Endodermal cell (in vitro differentiated cells): ENCODE data around the gene PRKAR1A. TPM values are rescaled to one million over a fixed set of nuclear protein-coding genes. Genes with fewer than 3 reads are reported as not detected.

Experiments
- DNase-seq: peaks from one replicate; pipeline ENCODE4 v3.0.0-alpha.2; 2017
- H3K27ac ChIP-seq: 2 replicates; pipeline ENCODE4 v1.5.1; 2013; ENCODE audit warnings: mild to moderate bottlenecking, low read depth, low read length, moderate library complexity
- H3K27me3 ChIP-seq: 2 replicates; pipeline ENCODE4 v1.6.1; 2013; ENCODE audit warnings: mild to moderate bottlenecking, low read length, moderate library complexity; ENCODE audit not compliant: insufficient read depth, control insufficient read depth, poor library complexity, severe bottlenecking
- H3K36me3 ChIP-seq: 2 replicates; pipeline ENCODE4 v1.7.0; 2013; ENCODE audit warnings: mild to moderate bottlenecking, low read length, moderate library complexity; ENCODE audit not compliant: control insufficient read depth, insufficient read depth
- H3K4me1 ChIP-seq: one replicate; pipeline ENCODE4 v1.7.0; 2013; ENCODE audit warnings: low read length; ENCODE audit not compliant: control insufficient read depth, insufficient read depth
- H3K4me3 ChIP-seq: 2 replicates; pipeline ENCODE4 v1.5.1; 2013; ENCODE audit warnings: mild to moderate bottlenecking, low read length, moderate library complexity
- H3K9ac ChIP-seq: 2 replicates; pipeline ENCODE4 v1.6.1; 2013; ENCODE audit warnings: mild to moderate bottlenecking, low read length, moderate library complexity; ENCODE audit not compliant: poor library complexity, severe bottlenecking; ENCODE audit errors: extremely low read depth
- H3K9me3 ChIP-seq: 2 replicates; pipeline ENCODE4 v1.6.1; 2013; ENCODE audit warnings: mild to moderate bottlenecking, low read length, moderate library complexity; ENCODE audit not compliant: control insufficient read depth
- H3K27ac Mint-ChIP-seq: 2 replicates; pipeline ENCODE4 v1.8.0; 2020; ENCODE audit warnings: mixed read lengths
- H3K27me3 Mint-ChIP-seq: 2 replicates; pipeline ENCODE4 v1.8.0; 2021; ENCODE audit warnings: mild to moderate bottlenecking, mixed read lengths; ENCODE audit not compliant: insufficient read depth
- H3K36me3 Mint-ChIP-seq: 2 replicates; pipeline ENCODE4 v1.8.0; 2020; ENCODE audit warnings: low read depth, mixed read lengths
- H3K4me1 Mint-ChIP-seq: 2 replicates; pipeline ENCODE4 v1.8.0; 2020; ENCODE audit warnings: mixed read lengths
- H3K4me3 Mint-ChIP-seq: 2 replicates; pipeline ENCODE4 v1.8.0; 2020; ENCODE audit warnings: mild to moderate bottlenecking, moderate library complexity, mixed read lengths
- H3K9me3 Mint-ChIP-seq: 2 replicates; pipeline ENCODE4 v1.8.0; 2020; ENCODE audit warnings: mild to moderate bottlenecking, mixed read lengths
- WGBS, 2 experiments: methylation state at CpG; one replicate each; pipeline versions ENCODE4 v1.1.5 to v1.1.7; 2013; ENCODE audit warnings: missing lambda C conversion rate in 2 of 2, mixed read lengths in 1 of 2; ENCODE audit not compliant: insufficient coverage in 1 of 2, insufficient read length in 1 of 2; 5-methylcytosine and 5-hydroxymethylcytosine counted together
- total RNA-seq, 2 donors: library from RNA; stranded (reverse); fragmentation: NEBNext Ultra II Directional in 1 of 2; extraction: Animal tissue kit (Norgen Biotek cat#: 25700) in 1 of 2; gene quantifications; 2 replicates in 1 of 2; 3 replicates in 1 of 2; pipeline ENCODE4 v1.2.1, GENCODE V29; 2021
- TF ChIP-seq, protein P1 (sequence below): fragments of 200-600 bp; sonication (generic); conservative IDR thresholded peaks from 2 replicates; pipeline ENCODE4 v1.5.0; 2021; ENCODE audit warnings: antibody characterized with exemption, mild to moderate bottlenecking

The PRKAR1A gene
- total RNA-seq, 2 donors from 2014 or later: 194 to 227 TPM

DNA sequence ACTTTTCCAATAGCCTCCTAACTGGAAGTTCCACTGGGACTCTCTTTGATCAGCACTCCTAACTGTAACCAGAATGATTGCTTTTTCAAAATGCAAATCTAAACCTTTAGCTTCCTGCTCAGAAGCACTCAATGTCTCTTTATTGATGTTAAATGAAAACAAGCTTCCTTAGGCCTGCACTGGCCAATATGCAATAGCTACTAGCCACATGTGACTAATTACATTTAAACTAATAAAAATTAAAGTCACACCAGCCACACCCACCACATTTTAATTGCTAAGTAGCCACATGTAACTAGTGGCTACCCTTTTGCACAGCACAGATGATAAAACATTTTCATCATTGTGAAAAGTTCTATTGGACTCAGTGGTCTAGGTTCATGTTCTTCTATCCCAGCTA is 57.1 kb downstream of the PRKAR1A start:
- no peak overlapping the region for H3K27ac ChIP-seq
- Mint-ChIP-seq H3K27ac (no peak overlapping the region), H3K4me3 (no peak overlapping the region), H3K4me1 (no peaks in the 10 kb centered on the region), H3K27me3 (no peaks in the 10 kb centered on the region), H3K36me3 (peaks cover 20% of the 10 kb centered on the region), H3K9me3 (peaks cover 4% of the 10 kb centered on the region)
- TF ChIP-seq, protein P1, sequence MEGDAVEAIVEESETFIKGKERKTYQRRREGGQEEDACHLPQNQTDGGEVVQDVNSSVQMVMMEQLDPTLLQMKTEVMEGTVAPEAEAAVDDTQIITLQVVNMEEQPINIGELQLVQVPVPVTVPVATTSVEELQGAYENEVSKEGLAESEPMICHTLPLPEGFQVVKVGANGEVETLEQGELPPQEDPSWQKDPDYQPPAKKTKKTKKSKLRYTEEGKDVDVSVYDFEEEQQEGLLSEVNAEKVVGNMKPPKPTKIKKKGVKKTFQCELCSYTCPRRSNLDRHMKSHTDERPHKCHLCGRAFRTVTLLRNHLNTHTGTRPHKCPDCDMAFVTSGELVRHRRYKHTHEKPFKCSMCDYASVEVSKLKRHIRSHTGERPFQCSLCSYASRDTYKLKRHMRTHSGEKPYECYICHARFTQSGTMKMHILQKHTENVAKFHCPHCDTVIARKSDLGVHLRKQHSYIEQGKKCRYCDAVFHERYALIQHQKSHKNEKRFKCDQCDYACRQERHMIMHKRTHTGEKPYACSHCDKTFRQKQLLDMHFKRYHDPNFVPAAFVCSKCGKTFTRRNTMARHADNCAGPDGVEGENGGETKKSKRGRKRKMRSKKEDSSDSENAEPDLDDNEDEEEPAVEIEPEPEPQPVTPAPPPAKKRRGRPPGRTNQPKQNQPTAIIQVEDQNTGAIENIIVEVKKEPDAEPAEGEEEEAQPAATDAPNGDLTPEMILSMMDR: no peak
- no peak for DNase-seq
- H3K4me1 ChIP-seq: no peaks in the 10 kb centered on the region
- H3K36me3 ChIP-seq: peaks cover 29% of the 10 kb centered on the region
- H3K27me3 ChIP-seq: no peaks in the 10 kb centered on the region
- H3K9me3 ChIP-seq: peaks cover 4% of the 10 kb centered on the region
- no peak overlapping the region for H3K9ac ChIP-seq
- no peak overlapping the region for H3K4me3 ChIP-seq

DNA sequence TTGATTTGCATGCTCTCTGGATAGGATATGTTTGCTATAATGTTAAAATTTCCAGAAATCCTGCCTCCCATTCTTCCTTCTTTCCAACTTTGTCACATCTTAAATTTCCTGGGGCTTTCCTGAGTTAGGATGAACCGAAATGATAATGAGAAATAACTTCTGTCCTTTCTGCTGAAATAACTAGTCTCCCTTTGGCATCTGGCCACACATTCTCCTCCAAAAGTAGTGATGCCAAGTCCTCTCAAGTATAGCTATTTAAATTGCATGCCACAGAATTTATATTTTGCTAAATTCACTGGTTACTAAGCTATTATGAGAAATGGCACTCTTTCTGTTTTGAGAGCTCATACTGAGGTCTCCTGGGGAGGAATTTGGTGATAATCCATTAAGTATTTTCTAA is 58.3 kb downstream of the PRKAR1A start:
- H3K9me3 Mint-ChIP-seq: peaks cover 4% of the 10 kb centered on the region
- Histone ChIP-seq H3K4me1 (no peaks in the 10 kb centered on the region), H3K36me3 (peaks cover 35% of the 10 kb centered on the region), H3K9me3 (peaks cover 4% of the 10 kb centered on the region), H3K27ac (no peak overlapping the region), H3K27me3 (no peaks in the 10 kb centered on the region), H3K4me3 (no peak overlapping the region), H3K9ac (no peak overlapping the region)
- TF ChIP-seq, protein P1: no peak
- H3K36me3 Mint-ChIP-seq: peaks cover 18% of the 10 kb centered on the region
- no peaks in the 10 kb centered on the region for H3K4me1 Mint-ChIP-seq
- DNase-seq: no peak
- no peaks in the 10 kb centered on the region for H3K27me3 Mint-ChIP-seq
- no peak overlapping the region for H3K4me3 Mint-ChIP-seq
- WGBS, 2 experiments: 92% methylated on average over 1 of the region's 1 CpG; no CpG with 5 or more reads in 1 of the 2 experiments
- no peak overlapping the region for H3K27ac Mint-ChIP-seq

DNA sequence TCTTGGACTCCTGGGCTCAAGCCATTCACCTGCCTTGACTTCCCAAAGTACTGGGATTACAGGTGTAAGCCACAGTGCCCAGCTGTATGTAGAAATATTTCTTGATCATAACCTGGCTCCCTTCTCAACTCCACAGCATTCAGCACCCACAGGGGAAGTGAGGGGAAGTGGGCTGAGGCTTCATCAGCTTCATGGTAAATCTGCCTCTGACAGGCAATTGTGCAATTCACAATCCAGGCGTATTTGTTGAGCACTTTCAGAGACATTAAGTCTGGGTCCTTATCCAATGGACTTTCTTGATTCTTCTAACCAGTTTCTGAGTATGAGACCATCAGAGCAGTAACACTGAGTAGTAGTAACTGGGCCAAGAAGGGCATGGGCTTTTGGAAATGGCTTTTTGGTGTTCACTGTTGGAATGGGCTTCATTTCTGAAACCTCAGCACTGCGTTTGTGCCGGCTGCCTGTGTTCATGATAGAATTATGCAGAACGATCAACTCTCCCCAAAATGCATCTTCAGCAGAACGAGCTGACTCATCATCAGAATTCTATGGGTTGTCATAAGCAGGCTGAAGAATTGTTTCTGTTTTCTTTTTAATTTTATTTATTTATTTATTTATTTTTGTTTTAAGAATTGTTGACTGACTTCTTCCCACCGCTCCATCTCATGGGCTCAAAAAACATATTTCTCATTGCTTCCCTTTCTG is 60.1 kb downstream of the PRKAR1A start:
- no peaks in the 10 kb centered on the region for H3K4me1 ChIP-seq
- H3K36me3 Mint-ChIP-seq: peaks cover 14% of the 10 kb centered on the region
- no peak overlapping the region for H3K4me3 Mint-ChIP-seq
- no peaks in the 10 kb centered on the region for H3K4me1 Mint-ChIP-seq
- no peak overlapping the region for H3K9ac ChIP-seq
- peaks cover 39% of the 10 kb centered on the region for H3K36me3 ChIP-seq
- TF ChIP-seq, protein P1: no peak
- H3K9me3 Mint-ChIP-seq: peaks cover 4% of the 10 kb centered on the region
- no peak overlapping the region for H3K27ac ChIP-seq
- H3K9me3 ChIP-seq: peaks cover 4% of the 10 kb centered on the region
- H3K27me3 Mint-ChIP-seq: no peaks in the 10 kb centered on the region
- H3K4me3 ChIP-seq: no peak overlapping the region
- H3K27me3 ChIP-seq: no peaks in the 10 kb centered on the region
- H3K27ac Mint-ChIP-seq: no peak overlapping the region
- peak; percentile 11 for DNase-seq
- WGBS, 2 experiments: 97% methylated on average over 6 of the region's 6 CpGs; no CpG with 5 or more reads in 1 of the 2 experiments
